ENCODE measurements around the gene SLC4A7.
A peak's percentile ranks its signal among the peaks of the same experiment; 100 is the strongest.

SLC4A7 gene

DNA sequence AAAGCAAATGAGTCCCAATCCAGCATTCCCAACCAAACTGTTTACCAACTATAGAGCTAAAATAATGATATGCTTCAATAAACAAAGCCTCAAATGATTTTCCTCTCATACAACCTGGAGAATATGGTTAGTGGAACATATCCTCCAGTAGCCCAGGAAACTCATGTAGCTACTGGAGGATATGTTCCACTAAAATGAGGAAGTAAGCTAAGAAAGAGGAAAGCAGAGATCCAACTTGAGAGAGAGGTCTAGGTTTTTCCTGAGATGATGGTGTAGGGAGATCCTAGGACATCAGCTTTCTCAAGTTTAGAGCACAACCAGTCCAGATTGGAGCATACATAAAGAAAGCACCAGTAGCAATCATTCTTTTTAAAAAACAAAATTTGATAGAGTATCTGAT, 44.6 kb upstream of the SLC4A7 start:
- Histone ChIP-seq H3K27me3 (ENCODE audit: insufficient read depth, poor library complexity, severe bottlenecking) (no peaks in the 10 kb centered on the region), H3K27ac (replicated peaks) (no peak overlapping the region), H3K4me3 (replicated peaks; ENCODE audit: insufficient read depth, low read length) (no peak overlapping the region)
- peak; percentile 58; the same call in 1 of the 2 replicates for TF ChIP-seq SPI1 (IDR thresholded peaks at IDR 0.05; ENCODE audit: borderline replicate concordance, low read depth)
- TF ChIP-seq POLR2AphosphoS5 (IDR thresholded peaks at IDR 0.05; ENCODE audit: low read depth) = no peak
- DNase-seq (ENCODE audit: low read depth in 1 of 2, low spot score in 1 of 2) = no peak

- no peaks in the 10 kb centered on the region for H3K27me3 ChIP-seq (ENCODE audit: insufficient read depth, poor library complexity, severe bottlenecking)
- no peak for DNase-seq (ENCODE audit: low read depth in 1 of 2, low spot score in 1 of 2)
- H3K27ac ChIP-seq (replicated peaks) = no peak overlapping the region
- no peak overlapping the region for H3K4me3 ChIP-seq (replicated peaks; ENCODE audit: insufficient read depth, low read length)
- TF ChIP-seq REST (IDR thresholded peaks at IDR 0.05; ENCODE audit: insufficient replicate concordance, low read depth) = no peak
- TF ChIP-seq, protein P1, sequence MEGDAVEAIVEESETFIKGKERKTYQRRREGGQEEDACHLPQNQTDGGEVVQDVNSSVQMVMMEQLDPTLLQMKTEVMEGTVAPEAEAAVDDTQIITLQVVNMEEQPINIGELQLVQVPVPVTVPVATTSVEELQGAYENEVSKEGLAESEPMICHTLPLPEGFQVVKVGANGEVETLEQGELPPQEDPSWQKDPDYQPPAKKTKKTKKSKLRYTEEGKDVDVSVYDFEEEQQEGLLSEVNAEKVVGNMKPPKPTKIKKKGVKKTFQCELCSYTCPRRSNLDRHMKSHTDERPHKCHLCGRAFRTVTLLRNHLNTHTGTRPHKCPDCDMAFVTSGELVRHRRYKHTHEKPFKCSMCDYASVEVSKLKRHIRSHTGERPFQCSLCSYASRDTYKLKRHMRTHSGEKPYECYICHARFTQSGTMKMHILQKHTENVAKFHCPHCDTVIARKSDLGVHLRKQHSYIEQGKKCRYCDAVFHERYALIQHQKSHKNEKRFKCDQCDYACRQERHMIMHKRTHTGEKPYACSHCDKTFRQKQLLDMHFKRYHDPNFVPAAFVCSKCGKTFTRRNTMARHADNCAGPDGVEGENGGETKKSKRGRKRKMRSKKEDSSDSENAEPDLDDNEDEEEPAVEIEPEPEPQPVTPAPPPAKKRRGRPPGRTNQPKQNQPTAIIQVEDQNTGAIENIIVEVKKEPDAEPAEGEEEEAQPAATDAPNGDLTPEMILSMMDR (IDR thresholded peaks at IDR 0.05; ENCODE audit: insufficient read depth, low read length) = no peak
- TF ChIP-seq POLR2AphosphoS5 (IDR thresholded peaks at IDR 0.05; ENCODE audit: low read depth) = no peak
- TF ChIP-seq SPI1 (IDR thresholded peaks at IDR 0.05; ENCODE audit: borderline replicate concordance, low read depth) = no peak
- TF ChIP-seq GABPA (IDR thresholded peaks at IDR 0.05; ENCODE audit: low read depth) = no peak
Measured at GRCh38 chr3:27526614-27527315, 42.6 kb upstream of the SLC4A7 start.

DNA sequence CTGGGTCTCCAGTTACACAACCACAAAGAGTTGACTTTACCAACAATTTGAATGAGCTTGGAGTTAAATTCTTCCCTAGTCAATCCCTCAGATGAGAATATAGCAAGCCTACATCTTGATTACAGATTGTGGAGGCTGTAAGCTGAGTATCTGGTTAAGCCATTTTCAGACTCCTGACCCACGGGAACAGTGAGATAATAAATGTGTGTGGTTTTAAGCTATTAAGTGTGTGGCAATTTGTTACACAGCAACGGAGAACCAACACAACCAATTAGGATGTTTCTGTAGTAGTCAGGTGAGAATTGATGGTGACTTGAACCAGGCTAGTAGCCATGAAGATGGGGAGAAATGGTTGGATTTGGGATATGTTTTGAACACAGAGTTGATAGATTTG, 37.7 kb upstream of the SLC4A7 start:
- Histone ChIP-seq H3K27me3 (ENCODE audit: insufficient read depth, poor library complexity, severe bottlenecking) (no peaks in the 10 kb centered on the region), H3K27ac (replicated peaks) (no peak overlapping the region), H3K4me3 (replicated peaks; ENCODE audit: insufficient read depth, low read length) (no peak overlapping the region)
- no peak for DNase-seq (ENCODE audit: low read depth in 1 of 2, low spot score in 1 of 2)
- TF ChIP-seq, protein P1 (IDR thresholded peaks at IDR 0.05; ENCODE audit: insufficient read depth, low read length) = no peak
- TF ChIP-seq POLR2AphosphoS5 (IDR thresholded peaks at IDR 0.05; ENCODE audit: low read depth) (no peak), REST (IDR thresholded peaks at IDR 0.05; ENCODE audit: insufficient replicate concordance, low read depth) (no peak), SPI1 (IDR thresholded peaks at IDR 0.05; ENCODE audit: borderline replicate concordance, low read depth) (no peak), GABPA (IDR thresholded peaks at IDR 0.05; ENCODE audit: low read depth) (no peak)

DNA sequence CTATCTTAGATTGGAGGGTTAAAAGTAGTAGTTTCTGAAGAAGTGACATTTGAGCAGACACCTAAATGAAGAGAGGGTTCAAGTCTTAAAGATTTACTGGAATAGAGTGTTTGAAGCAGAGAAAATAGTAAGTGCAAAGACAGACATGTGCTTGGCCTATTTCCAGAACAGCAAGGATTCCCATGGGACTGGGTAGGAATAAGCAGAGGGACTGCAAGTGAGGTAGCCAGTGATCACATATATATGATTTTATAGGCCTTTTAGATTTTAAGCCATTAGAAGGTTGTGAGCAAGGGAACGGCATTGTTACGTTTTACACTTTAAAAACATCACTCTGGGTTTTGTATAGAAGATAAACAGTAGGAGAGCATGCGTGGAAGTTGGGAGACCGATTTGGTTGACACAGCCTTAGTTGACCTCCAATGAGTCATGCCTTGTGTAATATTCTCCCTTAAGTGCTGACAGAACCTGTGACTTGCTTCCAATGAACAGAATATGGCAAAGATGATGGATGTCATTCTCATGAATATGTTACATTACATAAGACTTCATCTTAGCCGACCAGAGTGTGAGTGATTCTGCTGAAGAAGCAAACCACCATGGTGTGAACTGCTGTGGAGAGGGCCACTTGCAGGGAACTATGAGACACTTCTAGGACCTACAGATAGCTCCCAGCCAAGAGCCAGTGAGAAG, 37.1 kb upstream of the SLC4A7 start:
- H3K27ac ChIP-seq (replicated peaks) = no peak overlapping the region
- no peak overlapping the region for H3K4me3 ChIP-seq (replicated peaks; ENCODE audit: insufficient read depth, low read length)
- TF ChIP-seq, protein P1 (IDR thresholded peaks at IDR 0.05; ENCODE audit: insufficient read depth, low read length) = no peak
- TF ChIP-seq SPI1 (IDR thresholded peaks at IDR 0.05; ENCODE audit: borderline replicate concordance, low read depth) = no peak
- TF ChIP-seq POLR2AphosphoS5 (IDR thresholded peaks at IDR 0.05; ENCODE audit: low read depth) = no peak
- no peak for TF ChIP-seq GABPA (IDR thresholded peaks at IDR 0.05; ENCODE audit: low read depth)
- no peak for TF ChIP-seq REST (IDR thresholded peaks at IDR 0.05; ENCODE audit: insufficient replicate concordance, low read depth)
- no peaks in the 10 kb centered on the region for H3K27me3 ChIP-seq (ENCODE audit: insufficient read depth, poor library complexity, severe bottlenecking)
- peak; percentile 49 to 82 for DNase-seq (ENCODE audit: low read depth in 1 of 2, low spot score in 1 of 2)

All from HL-60 (cell line).